HG02798 (cell line): ENCODE results near the gene RAMACL.
"Not testable (repeated sequence)": the region's sequence is repeated elsewhere in the genome, so short reads cannot be mapped to it uniquely, and the experiment has no call there.

ENCODE experiments used
- ATAC-seq: cut with Tn5 transposase; IDR thresholded peaks from one replicate; pipeline ENCODE4 v1.9.1; 2021; ENCODE audit warnings: mild to moderate bottlenecking; ENCODE audit not compliant: unreplicated experiment, poor library complexity

Gene RAMACL

DNA sequence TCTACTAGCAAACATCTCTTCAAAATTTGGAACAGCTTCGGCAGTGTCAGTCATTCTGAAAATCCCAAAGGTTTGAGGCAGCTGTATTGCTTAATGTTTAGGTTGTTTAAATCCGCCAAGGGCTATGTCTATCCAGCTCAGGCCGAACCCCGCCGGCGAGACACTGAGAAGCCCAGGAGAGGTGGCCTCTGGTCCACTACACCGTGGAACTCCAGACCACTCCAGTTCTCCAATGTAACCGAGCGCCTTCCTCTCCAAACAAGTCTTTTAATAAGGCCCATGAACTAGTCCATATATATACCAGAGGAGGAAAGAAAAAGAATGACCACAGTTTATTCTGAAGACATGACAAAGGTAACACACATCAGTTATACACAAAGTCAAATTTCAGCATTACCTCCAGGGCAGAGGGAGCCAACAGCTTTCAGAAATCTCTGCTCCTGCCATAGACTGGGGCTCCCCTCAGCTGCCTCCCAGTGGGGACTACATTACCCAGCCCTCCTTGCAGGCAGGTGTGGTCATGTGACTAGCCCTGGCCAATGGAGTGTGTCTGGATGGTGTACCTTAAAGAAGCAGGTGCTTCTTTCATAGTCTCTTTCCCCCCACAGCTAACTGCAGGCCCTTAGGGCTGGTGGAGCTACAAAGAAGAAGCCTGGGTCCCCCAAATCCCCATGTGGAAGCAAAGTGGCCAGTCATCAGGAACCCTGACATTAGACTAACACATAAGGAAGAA, at the start of gene RAMACL:
TSS of gene RAMACL (minus strand) at position 255 of the 733 bp plus-strand sequence. CDS start at position 54, 201 bp downstream.
- ATAC-seq = peak; percentile 80

DNA sequence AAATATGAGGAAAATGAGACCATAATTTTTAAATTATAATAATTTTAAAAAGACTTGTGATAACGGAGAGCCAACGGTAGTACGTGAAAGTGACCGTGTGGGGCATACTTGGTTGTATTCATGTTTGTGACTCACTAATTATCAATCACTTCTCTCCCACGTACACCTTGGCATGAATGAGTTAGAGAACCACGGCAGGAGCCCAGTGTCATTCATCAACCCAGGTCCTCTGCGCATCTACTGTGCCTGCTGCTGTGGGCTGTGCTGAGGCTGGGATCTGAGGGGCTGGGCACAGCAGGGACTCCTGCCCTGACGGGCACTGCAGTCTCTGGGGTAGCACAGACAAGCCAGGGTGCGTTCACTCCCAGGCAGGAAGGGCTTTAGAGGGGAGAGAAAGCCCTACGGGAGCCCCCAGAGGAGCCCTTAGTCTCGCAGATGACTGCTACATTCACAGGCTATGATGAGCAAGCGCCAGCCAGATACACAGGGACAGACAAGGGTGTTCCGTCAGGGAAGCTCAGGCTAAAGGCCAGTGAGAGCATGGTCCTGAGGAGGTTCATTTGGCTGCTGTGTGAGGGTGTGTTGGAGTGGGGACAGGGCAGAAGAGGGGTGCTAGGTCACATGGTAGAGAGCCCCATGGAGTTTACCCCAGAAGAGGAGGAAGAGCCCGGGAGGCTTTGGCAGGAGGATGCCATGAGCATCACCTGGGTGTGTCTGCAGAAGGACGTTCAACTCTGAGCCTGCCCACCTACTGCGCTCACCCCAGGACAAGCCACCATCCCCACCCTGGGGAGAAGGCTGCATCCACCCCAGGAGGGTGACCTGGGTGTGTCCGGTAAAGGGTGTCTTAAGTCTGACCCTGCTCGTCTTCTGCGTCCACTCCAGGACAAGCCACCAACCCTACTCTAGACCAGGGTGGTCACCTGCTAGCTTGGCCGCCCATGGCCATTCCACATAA, 48.8 kb upstream of the RAMACL start:
- ATAC-seq = no peak

DNA sequence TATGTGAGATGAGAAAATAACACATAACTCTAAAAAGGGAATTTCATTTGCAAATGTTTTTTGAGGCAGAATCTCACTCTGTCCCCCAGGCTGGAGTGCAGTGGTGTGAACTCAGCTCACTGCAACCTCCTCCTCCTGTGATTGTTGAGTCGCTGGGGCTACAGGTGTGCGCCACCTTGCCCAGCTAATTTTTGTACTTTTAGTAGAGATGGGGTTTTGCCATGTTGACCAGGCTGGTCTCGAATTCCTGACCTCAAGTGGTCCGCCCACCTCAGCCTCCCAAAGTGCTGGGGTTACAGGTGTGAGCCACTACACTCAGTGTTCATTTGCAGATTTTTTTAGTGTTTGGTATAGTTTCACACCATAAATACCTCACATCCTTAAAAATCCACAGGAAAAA, 48.1 kb upstream of the RAMACL start:
- not testable (repeated sequence) for ATAC-seq

DNA sequence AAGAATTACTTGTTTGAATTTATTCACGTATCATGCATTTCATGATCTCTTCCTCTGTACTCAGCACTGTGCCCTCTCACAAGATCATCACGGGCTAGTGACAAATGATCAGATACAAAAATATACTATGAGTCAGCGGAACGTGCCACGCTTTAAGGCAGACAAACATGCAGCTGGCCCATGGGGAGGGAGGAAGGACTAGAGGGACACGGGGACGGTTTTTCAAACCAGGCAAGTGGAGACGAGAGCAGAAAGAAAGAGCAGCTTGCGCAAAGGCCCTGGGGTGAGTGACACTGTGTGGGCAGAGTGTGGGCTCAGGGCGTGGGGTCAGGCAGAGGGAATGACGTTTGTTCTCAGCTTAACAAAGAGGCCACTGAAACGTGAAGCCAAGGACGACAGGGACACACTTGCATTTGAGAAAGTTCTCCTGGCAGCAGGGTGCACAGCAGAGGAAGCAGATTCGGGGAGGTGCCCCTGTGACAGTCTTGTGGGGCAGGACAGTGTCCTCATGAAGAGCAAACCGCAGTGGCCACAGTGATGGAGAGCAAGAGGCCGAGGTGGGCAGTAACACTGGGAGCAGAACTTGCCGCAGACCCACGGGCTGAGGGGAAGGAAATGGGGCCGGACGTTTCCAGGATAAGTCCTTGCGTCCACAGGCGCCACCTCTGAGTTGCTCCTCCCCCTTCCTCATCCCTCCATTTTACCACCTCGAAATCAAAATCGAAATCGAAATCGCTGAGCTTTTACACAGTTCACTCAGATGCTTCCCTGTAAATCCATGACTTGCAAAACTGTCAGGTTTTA, 47.5 kb upstream of the RAMACL start:
- no peak for ATAC-seq

DNA sequence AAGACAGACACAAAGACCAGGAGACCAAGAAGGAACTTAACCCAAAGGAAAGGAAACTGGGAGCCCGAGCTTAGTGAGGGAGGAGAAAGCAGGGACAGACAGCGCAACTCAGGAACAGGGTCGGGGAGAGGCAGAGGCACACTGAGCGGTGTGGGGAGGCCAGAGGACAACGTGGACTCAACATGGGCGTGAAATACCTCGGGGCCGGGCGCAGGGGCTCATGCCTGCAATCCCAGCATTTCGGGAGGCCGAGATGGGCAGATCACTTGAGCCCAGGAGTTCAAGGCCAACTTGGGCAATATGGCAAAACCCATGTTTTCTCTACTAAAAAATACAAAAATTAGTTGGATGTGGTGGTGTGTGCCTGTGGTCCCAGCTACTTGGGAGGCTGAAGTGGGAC, 46.3 kb upstream of the RAMACL start:
- ATAC-seq = no peak

DNA sequence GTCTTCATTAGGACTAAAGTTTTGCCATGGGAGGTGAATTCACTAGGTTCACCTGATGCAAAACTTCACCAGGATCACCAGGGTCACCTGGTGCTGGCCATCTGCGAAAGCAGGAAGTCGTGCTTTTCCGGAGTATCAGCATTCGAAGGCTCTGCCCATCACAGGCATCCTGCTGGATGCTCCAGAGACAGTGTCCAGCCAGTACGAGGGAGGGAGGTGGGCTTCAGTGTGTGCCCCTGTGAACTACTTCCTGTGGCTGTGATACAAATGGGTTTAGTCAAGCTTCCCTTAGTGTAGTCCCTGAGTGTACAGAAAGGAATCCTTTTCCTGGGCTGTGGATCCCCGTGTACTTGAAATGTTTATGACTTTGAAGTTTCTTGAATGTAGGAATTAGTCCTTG, 44.0 kb upstream of the RAMACL start:
- no peak for ATAC-seq

DNA sequence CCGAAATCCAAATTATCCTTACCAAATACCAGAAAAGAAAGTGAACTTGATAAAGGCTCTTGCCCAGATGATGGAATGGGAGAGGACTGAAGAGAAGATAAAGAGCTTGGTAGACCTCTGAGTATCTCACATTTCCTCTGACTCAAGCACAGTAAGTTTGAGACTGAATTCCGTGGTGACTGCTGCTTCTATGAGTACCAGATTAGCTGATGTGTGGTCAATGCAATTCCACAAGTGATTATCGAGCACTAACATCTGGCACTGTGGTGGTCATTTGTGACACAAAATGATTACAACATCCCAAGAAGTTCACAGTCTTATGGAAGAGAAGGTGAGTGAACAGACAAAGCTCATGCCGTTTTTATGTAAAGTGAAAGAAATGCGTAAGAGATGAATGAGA, 43.1 kb upstream of the RAMACL start:
- ATAC-seq = no peak

DNA sequence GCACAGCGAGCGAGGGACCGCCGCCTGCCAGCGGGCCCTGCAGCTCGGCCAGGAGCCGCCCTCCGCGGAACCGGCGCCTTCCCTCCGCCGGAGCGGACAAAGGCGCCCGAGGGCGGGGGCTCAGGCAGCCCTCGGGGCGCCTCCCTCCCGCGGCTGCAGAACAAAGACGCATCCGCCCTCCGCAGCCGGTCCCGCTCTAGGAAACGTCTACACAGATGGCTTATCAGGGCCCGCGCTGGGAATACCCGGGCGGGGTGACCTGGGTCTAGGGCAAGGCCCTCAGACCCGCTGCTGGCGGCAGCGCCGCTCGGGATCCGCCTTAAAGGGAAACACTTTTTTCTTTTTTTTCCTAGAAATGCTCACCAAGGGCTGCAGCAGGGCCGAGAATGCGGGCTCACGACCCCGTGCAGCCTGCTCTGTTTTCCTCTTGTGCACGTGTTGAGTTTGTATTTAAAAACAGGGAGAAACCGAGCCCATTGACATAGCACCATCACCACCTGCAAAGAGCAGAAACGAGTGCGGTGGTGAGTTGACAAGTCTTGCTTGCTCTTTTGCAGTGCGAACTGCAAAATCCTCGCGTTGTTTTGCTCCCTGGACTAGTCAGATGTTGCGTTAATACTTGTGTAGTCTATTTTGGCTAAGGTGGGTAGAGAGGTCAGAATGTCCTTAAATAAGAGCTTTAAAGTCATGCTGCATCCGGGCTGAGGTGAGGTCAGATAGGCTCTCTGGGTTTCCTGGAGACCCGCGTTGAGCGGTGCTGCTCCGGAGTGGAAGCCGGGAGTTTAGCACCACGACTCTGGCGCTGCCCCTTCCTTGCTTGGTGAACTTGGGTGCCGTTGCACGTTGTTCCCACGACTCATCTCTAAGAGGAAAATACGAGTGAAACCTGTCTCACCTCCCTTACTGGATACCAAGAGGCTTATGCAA, 41.7 kb upstream of the RAMACL start:
- ATAC-seq = peak; percentile 29

DNA sequence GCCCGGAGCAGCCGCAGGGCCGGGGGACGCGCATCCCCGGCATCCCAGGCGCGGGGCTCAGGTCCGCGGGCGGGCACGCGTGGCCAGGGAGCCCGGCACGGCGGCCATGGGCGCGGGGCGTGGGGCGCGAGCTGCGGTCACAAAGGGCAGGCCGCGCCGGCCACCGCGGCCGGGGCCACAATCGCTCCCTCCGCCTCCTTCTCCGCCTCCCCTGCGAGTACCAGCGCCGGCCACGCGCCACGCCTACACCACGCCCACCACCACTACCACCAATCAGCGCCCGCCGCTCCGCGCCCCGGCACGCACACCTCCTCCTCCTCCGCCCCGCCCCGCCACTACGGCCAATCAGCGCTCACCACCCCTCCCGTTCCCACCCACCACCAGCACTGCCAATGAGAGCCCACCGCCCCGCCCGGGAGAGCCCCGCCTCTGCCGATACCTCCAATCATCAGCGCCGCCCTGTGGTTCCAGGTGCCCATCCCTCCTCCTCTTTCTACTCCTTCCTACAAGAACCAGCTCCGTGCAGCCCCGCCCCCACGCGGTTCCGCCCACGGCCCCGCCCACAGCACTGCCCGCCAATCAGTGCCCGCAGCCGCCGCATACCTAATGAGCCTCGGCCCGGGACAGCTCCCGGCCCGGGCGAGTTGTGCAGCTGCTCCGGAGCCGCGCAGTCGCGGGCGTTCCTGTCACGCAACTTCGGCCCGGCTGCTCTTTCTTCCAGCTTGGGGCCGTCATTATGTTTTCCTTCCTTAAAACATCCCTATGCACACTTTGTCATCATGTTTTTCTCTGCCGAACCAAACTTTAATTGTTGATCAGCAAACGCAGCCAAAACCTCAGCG, 40.8 kb upstream of the RAMACL start, which contains the start of gene RPS6KA2:
TSS of gene RPS6KA2 (minus strand) at position 219 of the 842 bp plus-strand sequence. CDS start 232 bp downstream, outside the sequence.
- ATAC-seq = peak; percentile 91

DNA sequence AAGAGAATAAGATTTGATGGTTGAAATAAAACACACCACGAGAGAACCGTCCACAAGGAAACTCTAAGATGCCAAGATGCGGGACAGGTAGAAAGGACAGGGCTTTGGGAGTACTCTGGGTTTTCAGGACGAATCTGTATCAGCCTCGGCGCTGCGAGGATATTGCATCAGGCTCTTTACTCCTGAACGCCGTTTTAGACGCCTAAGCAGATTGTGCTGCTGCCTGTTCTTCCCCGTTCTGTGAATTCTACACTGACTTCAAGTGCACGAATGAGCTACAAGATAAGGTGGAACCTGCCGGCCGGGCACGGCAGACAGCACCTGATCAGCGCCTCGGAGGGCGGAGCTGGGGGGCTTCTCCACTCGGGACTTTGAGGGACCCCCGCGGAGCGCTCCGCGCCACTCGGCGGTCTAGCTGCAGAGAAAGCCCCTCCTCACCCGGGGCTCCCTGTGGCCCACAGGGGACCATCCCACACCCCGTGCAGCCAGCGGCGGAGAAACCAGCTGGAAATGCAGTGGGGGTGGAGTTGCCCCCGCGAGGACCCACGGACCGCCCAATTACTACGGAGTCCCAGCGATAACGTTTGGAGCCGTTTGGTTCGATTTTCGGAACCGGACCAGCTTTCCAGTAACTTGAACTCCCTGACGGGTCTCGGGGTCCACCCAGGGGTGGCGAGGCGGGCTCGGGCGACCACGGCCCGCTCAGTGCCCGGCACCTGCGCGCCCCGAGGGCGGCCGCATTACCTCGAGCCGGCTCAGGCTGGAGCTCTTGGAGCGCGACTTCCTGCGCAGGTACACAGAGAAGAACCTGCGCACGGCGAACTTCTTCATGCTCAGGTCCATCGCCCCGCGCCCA, 39.9 kb upstream of the RAMACL start:
- ATAC-seq = no peak

DNA sequence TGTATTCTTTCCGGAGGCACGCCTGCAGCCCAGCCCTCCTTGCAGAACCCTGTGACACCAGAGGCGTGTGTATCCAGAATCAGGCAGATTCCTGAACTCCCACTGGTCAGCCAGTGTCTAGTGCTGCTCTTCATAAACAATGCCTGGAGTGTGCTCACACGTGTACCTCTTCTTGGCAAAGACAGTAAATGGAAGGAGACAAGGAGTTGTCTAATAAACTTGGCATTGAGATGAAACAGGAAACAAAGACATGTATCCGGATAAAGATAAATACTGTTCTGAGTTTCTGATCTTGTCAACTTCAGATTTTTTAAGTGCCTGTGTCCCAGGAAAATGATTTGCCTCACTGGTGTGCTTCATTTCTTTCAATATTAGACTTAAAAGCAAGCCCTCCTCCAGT, 38.9 kb upstream of the RAMACL start:
- ATAC-seq = no peak

DNA sequence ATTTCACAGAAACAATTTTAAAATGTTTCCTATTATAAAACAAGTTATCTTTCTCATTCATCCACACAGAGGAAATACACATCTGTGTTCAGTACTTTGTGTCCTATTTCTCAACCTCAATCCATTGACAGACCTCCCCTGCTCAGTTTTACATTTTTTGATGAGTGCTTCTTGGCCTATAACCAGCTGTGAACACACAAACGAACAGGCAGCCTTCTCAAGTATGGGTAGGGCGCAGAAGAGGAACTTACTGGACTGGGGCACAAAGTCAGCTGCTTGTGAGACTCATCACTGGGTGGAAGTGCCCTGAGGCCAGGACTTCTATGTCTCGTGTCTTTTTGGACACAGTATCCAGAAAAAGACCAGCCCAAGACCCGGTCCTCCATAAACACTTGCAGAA, 37.8 kb upstream of the RAMACL start:
- no peak for ATAC-seq

DNA sequence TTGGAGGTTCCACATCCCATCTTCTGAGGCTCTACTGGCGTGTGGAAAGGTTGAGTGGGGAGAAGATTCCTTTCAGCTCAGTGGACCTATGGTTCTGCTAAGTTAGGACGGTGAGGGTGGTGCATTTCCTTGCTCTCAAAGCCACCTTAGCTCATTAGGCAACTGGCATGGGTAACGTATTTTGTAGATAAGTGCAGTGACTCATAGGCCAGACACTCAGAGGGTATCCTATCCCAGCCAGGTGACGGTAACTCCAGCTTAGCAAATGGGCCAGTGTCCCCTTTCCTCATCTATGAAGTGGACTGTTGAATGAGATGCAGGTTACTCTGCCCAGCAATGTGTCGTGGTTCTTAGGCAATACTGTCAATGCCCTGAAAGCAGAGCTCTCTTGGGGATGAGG, 36.8 kb upstream of the RAMACL start:
- no peak for ATAC-seq

DNA sequence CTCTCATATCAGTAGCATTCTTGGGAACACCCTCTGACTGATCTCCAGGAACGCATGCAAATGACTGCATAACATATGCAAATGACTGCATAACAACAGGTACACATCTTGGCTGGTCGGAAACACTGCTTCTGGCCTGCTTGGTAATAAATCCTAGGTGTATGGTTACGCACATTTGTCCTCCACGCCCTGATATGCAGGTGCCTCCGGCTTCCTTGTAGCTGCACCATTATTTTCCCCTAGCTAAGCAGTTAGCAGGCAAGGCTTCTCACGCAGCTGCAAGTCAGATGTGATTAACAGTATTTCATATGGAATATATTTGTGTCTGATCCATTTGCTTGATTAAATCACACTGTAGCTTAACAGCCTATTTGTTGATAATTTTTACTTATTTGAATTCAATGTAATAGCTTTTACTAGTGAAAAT, 34.6 kb upstream of the RAMACL start:
- no peak for ATAC-seq

DNA sequence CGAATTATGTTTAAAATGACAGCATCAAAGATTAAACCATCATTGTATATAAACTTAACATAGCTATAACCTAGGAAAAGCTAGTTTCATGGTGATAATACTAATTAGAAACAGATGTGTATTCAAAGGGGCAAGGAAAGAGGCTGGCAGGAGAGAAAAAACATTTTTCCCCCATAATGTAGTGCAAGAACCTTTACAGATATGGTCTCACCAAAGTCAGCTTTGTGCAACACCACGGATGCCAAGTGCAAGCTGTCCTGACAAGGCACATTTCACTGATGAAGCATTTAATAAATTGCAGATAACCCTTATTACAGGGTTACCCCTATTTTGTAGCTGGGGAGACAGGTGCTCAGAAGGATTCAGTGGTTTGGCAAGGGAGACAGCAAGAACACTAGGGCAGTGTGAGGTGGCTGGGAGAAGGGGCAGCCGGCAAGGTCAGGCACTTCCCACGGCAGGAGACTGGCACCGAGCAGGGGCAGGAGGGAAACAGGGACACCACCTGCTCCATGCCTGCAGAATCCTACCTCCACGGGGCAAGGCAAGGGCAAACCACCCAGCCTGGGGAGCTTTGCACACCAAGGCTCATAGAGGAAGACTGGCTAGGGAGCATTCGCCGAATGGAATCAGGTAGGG, 34.1 kb upstream of the RAMACL start:
- ATAC-seq = no peak

DNA sequence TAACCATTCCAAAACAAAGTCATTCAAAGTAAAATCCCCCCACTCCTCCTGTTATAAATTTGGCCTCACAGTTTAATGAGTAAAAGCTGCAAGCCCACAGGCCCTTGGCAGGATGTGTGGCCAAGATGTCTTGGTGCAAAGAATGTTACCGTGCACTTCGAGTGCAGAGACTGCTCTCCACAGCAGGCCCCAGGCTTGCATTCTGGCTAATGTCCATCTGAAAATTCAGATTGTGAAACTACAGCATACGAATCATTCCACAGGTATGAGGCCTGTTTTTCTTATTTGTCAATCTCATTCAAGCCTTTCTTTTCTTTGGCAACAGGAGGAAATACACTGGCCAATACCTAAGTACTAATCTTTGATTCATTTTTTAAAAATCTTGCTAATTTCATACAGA, 33.4 kb upstream of the RAMACL start:
- ATAC-seq = no peak
